ENCODE measurements around the gene ROBO1.

ROBO1 gene

GRCh38 chr3:79172241-79172640, 595.6 kb downstream of the ROBO1 start:
- POLR2A ChIA-PET = no interaction called here
- no peak for DNase-seq (ENCODE audit: extremely low spot score)
- CTCF ChIA-PET = no interaction called here
- TF ChIP-seq ZNF384 (IDR thresholded peaks at IDR 0.05) = no peak
- TF ChIP-seq FOXK2 (IDR thresholded peaks at IDR 0.05) = no peak
- no peak for TF ChIP-seq FOXM1 (IDR thresholded peaks at IDR 0.05; ENCODE audit: borderline replicate concordance)
- TF ChIP-seq FOXA1 (IDR thresholded peaks at IDR 0.05) = no peak
- TF ChIP-seq NFRKB (IDR thresholded peaks at IDR 0.05) = no peak
- no peak for TF ChIP-seq LEF1 (IDR thresholded peaks at IDR 0.05; ENCODE audit: borderline replicate concordance)
- no peak for TF ChIP-seq PKNOX1 (IDR thresholded peaks at IDR 0.05)
- no peak for TF ChIP-seq SUZ12 (IDR thresholded peaks at IDR 0.05)
- no peak for TF ChIP-seq ARNT (IDR thresholded peaks at IDR 0.05)
- no peak for TF ChIP-seq TARDBP (IDR thresholded peaks at IDR 0.05)

GRCh38 chr3:79170021-79170420, 597.8 kb downstream of the ROBO1 start:
- ChIA-PET CTCF (no interaction called here), POLR2A (no interaction called here)
- TF ChIP-seq SUZ12 (IDR thresholded peaks at IDR 0.05) = no peak
- TF ChIP-seq L3MBTL2 (conservative IDR thresholded peaks at IDR 0.05) = no peak
- no peak for TF ChIP-seq FOXM1 (IDR thresholded peaks at IDR 0.05; ENCODE audit: borderline replicate concordance)
- TF ChIP-seq TARDBP (IDR thresholded peaks at IDR 0.05) = no peak
- TF ChIP-seq BHLHE40 (IDR thresholded peaks at IDR 0.05; ENCODE audit: borderline replicate concordance) = no peak
- no peak for TF ChIP-seq ZNF384 (IDR thresholded peaks at IDR 0.05)
- no peak for TF ChIP-seq FOXA1 (IDR thresholded peaks at IDR 0.05)
- no peak for TF ChIP-seq ELF4 (IDR thresholded peaks at IDR 0.05)
- no peak for TF ChIP-seq ARNT (IDR thresholded peaks at IDR 0.05)
- TF ChIP-seq CTBP1 (IDR thresholded peaks at IDR 0.05; ENCODE audit: borderline replicate concordance) = no peak
- no peak for TF ChIP-seq NFRKB (IDR thresholded peaks at IDR 0.05)
- TF ChIP-seq PKNOX1 (IDR thresholded peaks at IDR 0.05) = no peak
- no peak for TF ChIP-seq LEF1 (IDR thresholded peaks at IDR 0.05; ENCODE audit: borderline replicate concordance)
- no peak for TF ChIP-seq SP1 (IDR thresholded peaks at IDR 0.05)
- no peak for DNase-seq (ENCODE audit: extremely low spot score)

- ChIA-PET CTCF (no interaction called here), POLR2A (no interaction called here)
- TF ChIP-seq LEF1 (IDR thresholded peaks at IDR 0.05; ENCODE audit: borderline replicate concordance) (no peak), PKNOX1 (IDR thresholded peaks at IDR 0.05) (no peak), CTBP1 (IDR thresholded peaks at IDR 0.05; ENCODE audit: borderline replicate concordance) (no peak), L3MBTL2 (conservative IDR thresholded peaks at IDR 0.05) (no peak), FOXK2 (IDR thresholded peaks at IDR 0.05) (no peak), FOXM1 (IDR thresholded peaks at IDR 0.05; ENCODE audit: borderline replicate concordance) (no peak), ARNT (IDR thresholded peaks at IDR 0.05) (no peak), HDGF (IDR thresholded peaks at IDR 0.05; ENCODE audit: borderline replicate concordance) (no peak), NFRKB (IDR thresholded peaks at IDR 0.05) (no peak), FOXA1 (IDR thresholded peaks at IDR 0.05) (no peak), ELF4 (IDR thresholded peaks at IDR 0.05) (no peak), SUZ12 (IDR thresholded peaks at IDR 0.05) (no peak), TARDBP (IDR thresholded peaks at IDR 0.05) (no peak), BHLHE40 (IDR thresholded peaks at IDR 0.05; ENCODE audit: borderline replicate concordance) (no peak), SP1 (IDR thresholded peaks at IDR 0.05) (no peak), ZNF384 (IDR thresholded peaks at IDR 0.05) (no peak)
- no peak for DNase-seq (ENCODE audit: extremely low spot score)
These were observed 600.0 kb downstream of the ROBO1 start for GRCh38 chr3:79167651-79168416.

GRCh38 chr3:79162653-79163052, 605.1 kb downstream of the ROBO1 start:
- TF ChIP-seq FOXM1 (IDR thresholded peaks at IDR 0.05; ENCODE audit: borderline replicate concordance) (no peak), ARNT (IDR thresholded peaks at IDR 0.05) (no peak), PKNOX1 (IDR thresholded peaks at IDR 0.05) (no peak), HDGF (IDR thresholded peaks at IDR 0.05; ENCODE audit: borderline replicate concordance) (no peak), L3MBTL2 (conservative IDR thresholded peaks at IDR 0.05) (no peak), CTBP1 (IDR thresholded peaks at IDR 0.05; ENCODE audit: borderline replicate concordance) (no peak), SP1 (IDR thresholded peaks at IDR 0.05) (no peak), FOXA1 (IDR thresholded peaks at IDR 0.05) (no peak), BHLHE40 (IDR thresholded peaks at IDR 0.05; ENCODE audit: borderline replicate concordance) (no peak), ZNF384 (IDR thresholded peaks at IDR 0.05) (no peak), SUZ12 (IDR thresholded peaks at IDR 0.05) (no peak), FOXK2 (IDR thresholded peaks at IDR 0.05) (no peak)
- CTCF ChIA-PET = no interaction called here
- POLR2A ChIA-PET = no interaction called here
- DNase-seq (ENCODE audit: extremely low spot score) = no peak

- DNase-seq (ENCODE audit: extremely low spot score) = no peak
- POLR2A ChIA-PET = no interaction called here
- CTCF ChIA-PET = no interaction called here
- no peak for TF ChIP-seq CTBP1 (IDR thresholded peaks at IDR 0.05; ENCODE audit: borderline replicate concordance)
- TF ChIP-seq TARDBP (IDR thresholded peaks at IDR 0.05) = no peak
- no peak for TF ChIP-seq HDGF (IDR thresholded peaks at IDR 0.05; ENCODE audit: borderline replicate concordance)
- TF ChIP-seq ARNT (IDR thresholded peaks at IDR 0.05) = no peak
- no peak for TF ChIP-seq PKNOX1 (IDR thresholded peaks at IDR 0.05)
- no peak for TF ChIP-seq SUZ12 (IDR thresholded peaks at IDR 0.05)
- no peak for TF ChIP-seq ELF4 (IDR thresholded peaks at IDR 0.05)
- TF ChIP-seq ZNF384 (IDR thresholded peaks at IDR 0.05) = no peak
These were observed 605.9 kb downstream of the ROBO1 start for GRCh38 chr3:79161941-79162340.
